Activated naive CD8-positive, alpha-beta T cell treated with anti-CD3 and anti-CD28 coated beads, Interleukin-2, amount 10 ng/mL, durations not matched to agents 7 days and 5 days (primary cell): ENCODE results near the gene FAM184B. TPM values are rescaled to one million over a fixed set of nuclear protein-coding genes. Genes with fewer than 3 reads are reported as not detected.

Experiments
- ATAC-seq: fragments of 150-1000 bp; cut with Tn5 transposase; one replicate; pipeline ENCODE4 v1.10.0; 2021; ENCODE audit warnings: low read depth, moderate library complexity
- POLR2A ChIA-PET: fragments of 350-600 bp; sonication (Branson Sonifier 250); formaldehyde crosslinking; loops from one replicate; lab custom pipeline; 2021; ENCODE audit warnings: antibody characterized with exemption; lab: Charles Lee
- DNase-seq: peaks from one replicate; pipeline ENCODE4 v3.0.0; 2021
- H3K27ac Mint-ChIP-seq: one replicate; pipeline ENCODE4 v1.8.0; 2022; ENCODE audit warnings: mild to moderate bottlenecking, mixed read lengths
- H3K27me3 Mint-ChIP-seq: one replicate; pipeline ENCODE4 v1.8.0; 2022; ENCODE audit warnings: mild to moderate bottlenecking, moderate library complexity, mixed read lengths
- H3K36me3 Mint-ChIP-seq: one replicate; pipeline ENCODE4 v1.8.0; 2021; ENCODE audit warnings: mild to moderate bottlenecking, mixed read lengths
- H3K4me1 Mint-ChIP-seq: one replicate; pipeline ENCODE4 v1.8.0; 2021; ENCODE audit warnings: mixed read lengths
- H3K4me3 Mint-ChIP-seq: one replicate; pipeline ENCODE4 v1.8.0; 2022; ENCODE audit warnings: mild to moderate bottlenecking, moderate library complexity, mixed read lengths
- H3K9me3 Mint-ChIP-seq: one replicate; pipeline ENCODE4 v1.8.0; 2021; ENCODE audit warnings: mixed read lengths
- total RNA-seq, 2 experiments: library from RNA; stranded (reverse); gene quantifications; one replicate each; pipeline ENCODE4 v1.2.3, GENCODE V29; 2021

The FAM184B gene
- total RNA-seq, 2 experiments from 2014 or later: not detected

GRCh38 chr4:17580969-17581368 is 200.5 kb downstream of the FAM184B start:
- Mint-ChIP-seq H3K36me3 (peaks cover 36% of the 10 kb centered on the region), H3K27ac (no peak overlapping the region)
- POLR2A ChIA-PET: no interaction called here

More at GRCh38 chr4:17580969-17581368, 200.5 kb downstream of the FAM184B start:
- Mint-ChIP-seq H3K4me3 (no peak overlapping the region), H3K9me3 (no peaks in the 10 kb centered on the region), H3K27me3 (no peaks in the 10 kb centered on the region), H3K4me1 (peaks cover 39% of the 10 kb centered on the region)
- DNase-seq (no peak), ATAC-seq (no peak)

Other genes with a start within 250 kb of the FAM184B start
- 100 to 1,000 TPM; 132 to 136 TPM for gene LAP3, start 204.4 kb downstream of the FAM184B start, total RNA-seq
- 10 to 100 TPM; 62.2 to 65.8 TPM for gene MED28, start 167.0 kb downstream of the FAM184B start, total RNA-seq
- gene DCAF16, start 29.1 kb upstream of the FAM184B start, total RNA-seq: 10 to 100 TPM; 54.5 to 60.6 TPM
- 10 to 100 TPM; 59.1 to 66.6 TPM for gene NCAPG, start 29.4 kb upstream of the FAM184B start, total RNA-seq
- 10 to 100 TPM; 15.8 to 18.1 TPM for gene LCORL, start 240.1 kb upstream of the FAM184B start, total RNA-seq